Astrocyte (in vitro differentiated cells and primary cell): ENCODE measurements around the gene LGR4.

Experiments used
- CTCF ChIP-seq: IDR thresholded peaks from 2 replicates; pipeline ENCODE4 v1.5.1; 2011; ENCODE audit warnings: low read depth, mild to moderate bottlenecking, inconsistent platforms, low read length, moderate library complexity; ENCODE audit not compliant: insufficient read depth
- EZH2 ChIP-seq: IDR thresholded peaks from 2 replicates; pipeline ENCODE4 v1.6.1; 2012; ENCODE audit warnings: mild to moderate bottlenecking, low read length, inconsistent platforms; ENCODE audit not compliant: insufficient read depth

GRCh38 chr11:27471589-27472397, 797 bp downstream of the LGR4 start:
- TF ChIP-seq CTCF, result no peak
- TF ChIP-seq EZH2, result no peak
